Keratinocyte (primary cell): ENCODE data around the gene CEP162.

Experiments used
- CTCF ChIP-seq, 3 experiments: IDR thresholded peaks in 1 of 3; conservative IDR thresholded peaks in 1 of 3; optimal IDR thresholded peaks in 1 of 3; 2 replicates in 2 of 3; 3 replicates in 1 of 3; pipeline versions ENCODE3 to v1.5.1; 2011; ENCODE audit warnings: low read length in 3 of 3, mild to moderate bottlenecking in 3 of 3, moderate library complexity in 2 of 3, control low read depth in 1 of 3, inconsistent platforms in 1 of 3; ENCODE audit not compliant: insufficient read depth in 2 of 3; ENCODE audit errors: extremely low read depth in 1 of 3
- EZH2 ChIP-seq: IDR thresholded peaks from one replicate; pipeline ENCODE4 v1.6.1; 2012; ENCODE audit warnings: inconsistent platforms, mild to moderate bottlenecking, low read length, moderate library complexity

DNA sequence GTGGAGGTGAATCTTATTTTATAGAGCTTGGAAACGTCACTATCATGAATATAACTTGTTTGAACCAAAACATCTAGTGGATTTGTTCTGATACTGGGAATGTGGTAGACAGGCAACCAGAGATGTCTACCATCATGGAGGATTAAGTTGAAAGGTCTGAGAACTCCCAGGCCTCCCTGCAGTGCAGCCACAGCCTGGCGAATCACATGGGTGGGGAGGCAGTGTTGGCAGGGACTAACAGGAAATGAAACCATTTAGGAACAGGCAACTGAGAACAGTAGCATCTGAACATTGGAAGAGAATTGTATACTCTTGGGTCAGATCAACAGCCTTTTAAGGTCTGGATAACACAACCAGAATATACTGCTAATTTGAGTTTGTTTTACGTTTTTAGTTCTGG lies 22.3 kb upstream of the CEP162 start:
- no peak for TF ChIP-seq CTCF (optimal IDR thresholded peaks at IDR 0.05 in 1 of 3, IDR thresholded peaks at IDR 0.05 in 1 of 3, conservative IDR thresholded peaks at IDR 0.05 in 1 of 3; ENCODE audit: extremely low read depth in 1 of 3, insufficient read depth in 2 of 3, low read length in 3 of 3)
- no peak for TF ChIP-seq EZH2
